HCT116 (cell line): ENCODE measurements around the gene STXBP5. TPM values are rescaled to one million over a fixed set of nuclear protein-coding genes. Genes with fewer than 3 reads are reported as not detected.
A peak's percentile ranks its signal among the peaks of the same experiment; 100 is the strongest.

ENCODE experiments used
- ATAC-seq: fragments of 200-7000 bp; cut with Tn5 transposase; 2 replicates; pipeline ENCODE4 v1.9.1; 2020; ENCODE audit warnings: mild to moderate bottlenecking, moderate library complexity
- BruUV-seq: library from RNA; stranded (reverse); fragments of 400-500 nt; replicated peaks from 2 replicates; lab custom pipeline; 2021; lab: Mats Ljungman, UMichigan
- CTCF ChIA-PET: fragments of 300-600 bp; sonication (Branson Sonifier 250); formaldehyde crosslinking; loops from one replicate; lab custom pipeline; 2021; ENCODE audit warnings: antibody characterized with exemption; lab: Charles Lee
- POLR2A ChIA-PET: fragments of 300-600, 350-600 bp; sonication (Branson Sonifier 250); formaldehyde crosslinking; loops from one replicate; lab custom pipeline; 2021; ENCODE audit warnings: antibody characterized with exemption; lab: Charles Lee
- RAD21 ChIA-PET, 2 experiments: fragments of 300-600 bp; sonication (Branson Sonifier 250); formaldehyde crosslinking; loops; one replicate each; lab custom pipeline; 2023; ENCODE audit warnings: low total read pairs in 2 of 2; ENCODE audit not compliant: uncharacterized antibody in 2 of 2, unreplicated experiment in 2 of 2, low non-redundant PET in 1 of 2; lab: Charles Lee
- DNase-seq: peaks from one replicate; pipeline ENCODE4 v3.0.0-alpha.2; 2010; ENCODE audit warnings: low read depth, low spot score
- H2AFZ ChIP-seq: fragments of 200-600 bp; shearing (Covaris generic), sonication (generic); 2 replicates; pipeline ENCODE4 v1.6.1; 2017; ENCODE audit warnings: low read depth, mixed run types, mixed read lengths, antibody characterized with exemption, low read length; ENCODE audit not compliant: poor library complexity, severe bottlenecking
- H3K27ac ChIP-seq: 2 replicates; pipeline ENCODE4 v1.5.1; 2012; ENCODE audit warnings: low read depth, low read length
- H3K27me3 ChIP-seq: fragments of 200-600 bp; sonication (generic); 2 replicates; pipeline ENCODE4 v1.6.1; 2016; ENCODE audit warnings: mixed run types, low read length, mixed read lengths; ENCODE audit not compliant: insufficient read depth
- H3K36me3 ChIP-seq, 2 experiments: fragments of 200-500 bp in 1 of 2; fragments of 200-600 bp in 1 of 2; sonication (Bioruptor generic) in 1 of 2; sonication (generic) in 1 of 2; 2 replicates each; pipeline versions ENCODE4 v1.5.1 to v1.6.1; 2014 to 2016; ENCODE audit warnings: low read length in 2 of 2, inconsistent platforms in 1 of 2, mixed read lengths in 1 of 2, mixed run types in 1 of 2; ENCODE audit not compliant: insufficient read depth in 2 of 2, control insufficient read depth in 1 of 2
- H3K4me1 ChIP-seq, 2 experiments: fragments of 200-600 bp in 1 of 2; sonication (generic) in 1 of 2; 2 replicates each; pipeline versions ENCODE4 v1.5.1 to v1.6.1; 2012 to 2017; ENCODE audit warnings: low read length in 2 of 2, inconsistent platforms in 1 of 2, mild to moderate bottlenecking in 1 of 2, mixed read lengths in 1 of 2, mixed run types in 1 of 2, moderate library complexity in 1 of 2; ENCODE audit not compliant: insufficient read depth in 2 of 2, control insufficient read depth in 1 of 2
- H3K4me2 ChIP-seq: fragments of 200-600 bp; sonication (generic); 2 replicates; pipeline ENCODE4 v1.6.1; 2017; ENCODE audit warnings: mixed run types, low read length, mixed read lengths
- H3K4me3 ChIP-seq, 2 experiments: fragments of 200-600 bp in 1 of 2; sonication (generic) in 1 of 2; replicated peaks in 1 of 2; 2 replicates each; pipeline ENCODE4 v1.5.1; 2011 to 2016; ENCODE audit warnings: low read length in 2 of 2, control low read depth in 1 of 2, low read depth in 1 of 2, mild to moderate bottlenecking in 1 of 2, mixed read lengths in 1 of 2, mixed run types in 1 of 2
- H3K79me2 ChIP-seq: fragments of 200-600 bp; sonication (generic); 2 replicates; pipeline ENCODE4 v1.6.1; 2017; ENCODE audit warnings: mild to moderate bottlenecking, mixed run types, low read length, moderate library complexity, mixed read lengths; ENCODE audit not compliant: insufficient read depth
- H3K9ac ChIP-seq: fragments of 200-600 bp; sonication (generic); 2 replicates; pipeline ENCODE4 v1.6.1; 2016; ENCODE audit warnings: low read length, mixed read lengths
- H3K9me2 ChIP-seq: fragments of 200-600 bp; sonication (generic), shearing (Covaris generic); 2 replicates; pipeline ENCODE4 v1.6.1; 2017; ENCODE audit warnings: mixed run types, mild to moderate bottlenecking, moderate library complexity; ENCODE audit not compliant: insufficient read depth
- H3K9me3 ChIP-seq, 2 experiments: fragments of 200-500 bp in 1 of 2; fragments of 200-600 bp in 1 of 2; sonication (Bioruptor generic) in 1 of 2; sonication (generic) in 1 of 2; 2 replicates each; pipeline ENCODE4 v1.6.1; 2014 to 2017; ENCODE audit warnings: low read length in 2 of 2, mixed read lengths in 2 of 2, inconsistent platforms in 1 of 2, low read depth in 1 of 2, mild to moderate bottlenecking in 1 of 2, mixed run types in 1 of 2, moderate library complexity in 1 of 2; ENCODE audit not compliant: control insufficient read depth in 1 of 2, insufficient read depth in 1 of 2
- H4K20me1 ChIP-seq: fragments of 200-600 bp; sonication (generic), shearing (Covaris generic); 2 replicates; pipeline ENCODE4 v1.6.1; 2017; ENCODE audit warnings: mixed run types, mild to moderate bottlenecking, moderate library complexity; ENCODE audit not compliant: insufficient read depth
- ATF3 ChIP-seq: IDR thresholded peaks from 2 replicates; pipeline ENCODE4 v1.6.1; 2012
- CTCF ChIP-seq, 3 experiments: fragments of 200-600 bp in 1 of 3; sonication (generic) in 1 of 3; IDR thresholded peaks in 2 of 3; conservative IDR thresholded peaks in 1 of 3; 2 replicates each; pipeline ENCODE4 v1.5.1; 2012 to 2017; ENCODE audit warnings: low read depth in 2 of 3, low read length in 2 of 3, antibody characterized with exemption in 1 of 3, borderline replicate concordance in 1 of 3, control low read depth in 1 of 3, mild to moderate bottlenecking in 1 of 3, mixed read lengths in 1 of 3, mixed run types in 1 of 3, moderate library complexity in 1 of 3; ENCODE audit not compliant: insufficient read depth in 1 of 3
- EZH2 ChIP-seq: fragments of 200-600 bp; sonication (generic); IDR thresholded peaks from 2 replicates; pipeline ENCODE4 v1.6.1; 2017; ENCODE audit warnings: antibody characterized with exemption, mixed run types
- EZH2phosphoT487 ChIP-seq: fragments of 200-600 bp; IDR thresholded peaks from 2 replicates; pipeline ENCODE4 v1.6.1; 2018; ENCODE audit warnings: antibody characterized with exemption, borderline replicate concordance
- JUND ChIP-seq: IDR thresholded peaks from 2 replicates; pipeline ENCODE4 v1.6.1; 2012
- POLR2A ChIP-seq: IDR thresholded peaks from 2 replicates; pipeline ENCODE4 v1.7.0; 2011; ENCODE audit warnings: borderline replicate concordance; ENCODE audit not compliant: insufficient read depth, insufficient read length; ENCODE audit errors: extremely low read depth
- RAD21 ChIP-seq: IDR thresholded peaks from 2 replicates; pipeline ENCODE4 v1.6.1; 2012; ENCODE audit warnings: low read depth, mild to moderate bottlenecking
- REST ChIP-seq: IDR thresholded peaks from 2 replicates; pipeline ENCODE4 v1.6.1; 2012; ENCODE audit warnings: low read depth
- SIN3A ChIP-seq: IDR thresholded peaks from 2 replicates; pipeline ENCODE4 v1.6.1; 2012; ENCODE audit warnings: low read depth
- SP1 ChIP-seq: IDR thresholded peaks from 2 replicates; pipeline ENCODE4 v1.6.1; 2012; ENCODE audit warnings: low read depth
- TCF7L2 ChIP-seq: IDR thresholded peaks from 2 replicates; pipeline ENCODE4 v1.7.0; 2011; ENCODE audit warnings: borderline replicate concordance, inconsistent platforms; ENCODE audit not compliant: insufficient read depth, insufficient read length; ENCODE audit errors: extremely low read depth
- intact Hi-C: fragments of 100-400 bp; cut with micrococcal nuclease; formaldehyde crosslinking; loops from 2 replicates; pipeline ENCODE4 v1.10.0; 2022
- total RNA-seq: library from RNA; stranded (reverse); gene quantifications from one replicate; pipeline ENCODE4 v1.2.1, GENCODE V29; 2021; ENCODE audit not compliant: unreplicated experiment
- TF ChIP-seq, protein P1 (sequence below): IDR thresholded peaks from 2 replicates; pipeline ENCODE4 v1.6.1; 2011; ENCODE audit warnings: mild to moderate bottlenecking, low read length, moderate library complexity; ENCODE audit not compliant: insufficient replicate concordance; ENCODE audit errors: extremely low read depth

STXBP5 gene
- total RNA-seq, 1 experiment from 2014 or later: 12.6 TPM

DNA sequence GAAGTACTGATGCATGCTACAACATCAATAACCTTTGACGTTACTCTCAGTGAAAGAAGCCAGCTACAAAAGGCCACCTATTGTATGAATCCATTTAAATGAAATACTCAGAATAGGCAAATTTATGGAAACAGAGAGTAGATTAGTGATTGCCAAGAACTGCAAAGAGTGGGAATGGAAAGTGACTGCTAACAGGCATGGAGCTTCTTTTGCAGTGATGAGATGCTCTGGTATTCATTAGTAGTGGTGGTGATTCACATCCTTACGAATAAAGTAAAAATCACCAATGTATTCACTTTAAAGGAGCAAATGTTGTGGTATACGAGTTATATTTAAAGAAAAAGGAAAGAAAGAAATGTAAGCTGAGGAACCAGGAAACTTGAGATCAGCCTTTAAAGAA, 177.5 kb downstream of the STXBP5 start (continued):
- no peak for TF ChIP-seq REST
- TF ChIP-seq EZH2: no peak
- TF ChIP-seq SIN3A: no peak
- no peak for TF ChIP-seq SP1
- TF ChIP-seq, protein P1, sequence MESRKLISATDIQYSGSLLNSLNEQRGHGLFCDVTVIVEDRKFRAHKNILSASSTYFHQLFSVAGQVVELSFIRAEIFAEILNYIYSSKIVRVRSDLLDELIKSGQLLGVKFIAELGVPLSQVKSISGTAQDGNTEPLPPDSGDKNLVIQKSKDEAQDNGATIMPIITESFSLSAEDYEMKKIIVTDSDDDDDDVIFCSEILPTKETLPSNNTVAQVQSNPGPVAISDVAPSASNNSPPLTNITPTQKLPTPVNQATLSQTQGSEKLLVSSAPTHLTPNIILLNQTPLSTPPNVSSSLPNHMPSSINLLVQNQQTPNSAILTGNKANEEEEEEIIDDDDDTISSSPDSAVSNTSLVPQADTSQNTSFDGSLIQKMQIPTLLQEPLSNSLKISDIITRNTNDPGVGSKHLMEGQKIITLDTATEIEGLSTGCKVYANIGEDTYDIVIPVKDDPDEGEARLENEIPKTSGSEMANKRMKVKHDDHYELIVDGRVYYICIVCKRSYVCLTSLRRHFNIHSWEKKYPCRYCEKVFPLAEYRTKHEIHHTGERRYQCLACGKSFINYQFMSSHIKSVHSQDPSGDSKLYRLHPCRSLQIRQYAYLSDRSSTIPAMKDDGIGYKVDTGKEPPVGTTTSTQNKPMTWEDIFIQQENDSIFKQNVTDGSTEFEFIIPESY: no peak
- no peak for TF ChIP-seq JUND
- TF ChIP-seq POLR2A: no peak
- TF ChIP-seq TCF7L2: no peak

- ChIA-PET POLR2A (no interaction called here), RAD21 (no interaction called here), CTCF (interaction anchor here (1.0 to 2.7 kb wide), 13 partner anchors 9 to 797 kb away, joined by 3 to 26 read pairs (median 4); no protein-coding TSS in a partner anchor)
- BruUV-seq: no TSS peak
- Histone ChIP-seq H2AFZ (no peak overlapping the region), H3K79me2 (no peaks in the 10 kb centered on the region), H3K9me2 (no peaks in the 10 kb centered on the region), H3K4me2 (no peak overlapping the region), H4K20me1 (no peaks in the 10 kb centered on the region), H3K9me3 (no peaks in the 10 kb centered on the region), H3K9ac (no peak overlapping the region), H3K36me3 (no peaks in the 10 kb centered on the region), H3K4me3 (no peak overlapping the region), H3K4me1 (no peaks in the 10 kb centered on the region), H3K27me3 (no peaks in the 10 kb centered on the region), H3K27ac (no peak overlapping the region)
- intact Hi-C loops: loop anchor here (1.0 kb wide), 1 partner anchor 526 kb away; no protein-coding TSS in a partner anchor
- ATAC-seq: peak; percentile 69
- peak; percentile 13 for DNase-seq
- TF ChIP-seq SIN3A (no peak), CTCF (IDR thresholded peaks at IDR 0.05 in 2 of 3, conservative IDR thresholded peaks at IDR 0.05 in 1 of 3; ENCODE audit: borderline replicate concordance in 1 of 3, insufficient read depth in 1 of 3, low read depth in 2 of 3, low read length in 2 of 3) (peak; percentile 37 to 71 (median 50); a peak in 5 of 6 replicates), RAD21 (peak; percentile 30), REST (no peak), EZH2phosphoT487 (no peak), ATF3 (no peak)
Measured at GRCh38 chr6:147382945-147383554, 178.8 kb downstream of the STXBP5 start.
